PC-9 (cell line): ENCODE data around the gene UBE2L5.

Experiments
- CTCF ChIP-seq: fragments of 200-600 bp; sonication (generic); conservative IDR thresholded peaks from 2 replicates; pipeline ENCODE4 v1.6.1; 2017; ENCODE audit warnings: mixed run types, antibody characterized with exemption, mild to moderate bottlenecking, moderate library complexity
- EZH2 ChIP-seq: fragments of 200-600 bp; sonication (generic); IDR thresholded peaks from 2 replicates; pipeline ENCODE4 v1.8.0; 2017; ENCODE audit warnings: antibody characterized with exemption, low read depth

- TF ChIP-seq CTCF (no peak), EZH2 (no peak)
Measured at GRCh38 chr13:30466841-30467252, 44.6 kb downstream of the UBE2L5 start.
